Tibial nerve (tissue), 4 donors: ENCODE measurements around the gene ERFL. TPM values are rescaled to one million over a fixed set of nuclear protein-coding genes. Genes with fewer than 3 reads are reported as not detected.
"Not testable (repeated sequence)": the region's sequence is repeated elsewhere in the genome, so short reads cannot be mapped to it uniquely, and the experiment has no call there.

Source experiments
- DNase-seq, 2 donors: peaks; one replicate each; pipeline ENCODE4 v3.0.0-alpha.2; 2019; ENCODE audit warnings: low spot score in 2 of 2
- H3K27ac ChIP-seq, 4 donors: fragments of 200-600 bp; sonication (generic) in 3 of 4; one replicate each; pipeline ENCODE4 v1.5.1; 2017 to 2019; ENCODE audit warnings: mild to moderate bottlenecking in 1 of 4
- H3K27me3 ChIP-seq, 2 donors: fragments of 200-600 bp; sonication (generic) in 1 of 2; one replicate each; pipeline versions ENCODE4 v1.5.1 to v1.6.0; 2017 to 2019
- H3K36me3 ChIP-seq, 3 donors: fragments of 200-600 bp; sonication (generic); one replicate each; pipeline ENCODE4 v1.5.1; 2018 to 2019
- H3K4me1 ChIP-seq, 4 donors: fragments of 200-600 bp; sonication (generic) in 3 of 4; one replicate each; pipeline ENCODE4 v1.5.1; 2017 to 2019
- H3K4me3 ChIP-seq, 4 donors: fragments of 200-600 bp; sonication (generic) in 3 of 4; one replicate each; pipeline ENCODE4 v1.5.1; 2017 to 2019; ENCODE audit warnings: mild to moderate bottlenecking in 1 of 4, moderate library complexity in 1 of 4
- H3K9me3 ChIP-seq, 4 donors: fragments of 200-600 bp; sonication (generic) in 3 of 4; one replicate each; pipeline ENCODE4 v1.5.1; 2017 to 2019
- CTCF ChIP-seq, 5 experiments: fragments of 200-600 bp in 3 of 5; fragments of 450-650 bp in 2 of 5; sonication (generic) in 3 of 5; IDR thresholded peaks; one replicate each; pipeline ENCODE4 v1.5.1; 2016 to 2019; ENCODE audit warnings: antibody characterized with exemption in 5 of 5, mild to moderate bottlenecking in 3 of 5, moderate library complexity in 2 of 5
- EP300 ChIP-seq, 2 donors: sonication (generic); formaldehyde crosslinking; IDR thresholded peaks; one replicate each; pipeline ENCODE4 v1.6.1; 2017; ENCODE audit warnings: antibody characterized with exemption in 2 of 2, mild to moderate bottlenecking in 1 of 2
- POLR2A ChIP-seq, 2 donors: fragments of 450-650 bp; IDR thresholded peaks; one replicate each; pipeline ENCODE4 v1.6.1; 2017; ENCODE audit warnings: antibody characterized with exemption in 2 of 2, mild to moderate bottlenecking in 2 of 2, moderate library complexity in 2 of 2
- WGBS, 2 donors: methylation state at CpG; one replicate each; pipeline ENCODE4 v1.1.5; 2018; 5-methylcytosine and 5-hydroxymethylcytosine counted together
- total RNA-seq, 4 donors: library from RNA; depleted of rRNA; stranded (reverse); fragments of >200 nt; gene quantifications; one replicate each; pipeline ENCODE4 v1.1.0, GENCODE V29; 2016

Gene ERFL
- total RNA-seq, 4 donors from 2014 or later = 0.30 to 0.59 (median 0.42) TPM; not detected in 1

GRCh38 chr19:41877916-41878905 lies 50.0 kb downstream of the ERFL start:
- no peaks in the 10 kb centered on the region for H3K36me3 ChIP-seq
- WGBS, 2 donors = 65 to 66% methylated on average over 13 to 17 of the region's 17 CpGs
- peaks cover 0 to 9% (median 2%) of the 10 kb centered on the region in 4 donors for H3K4me1 ChIP-seq
- H3K9me3 ChIP-seq = no peaks in the 10 kb centered on the region
- peak overlapping the region in 1 of 4 donors; percentile 75 for H3K27ac ChIP-seq
- H3K4me3 ChIP-seq = peak overlapping the region in 1 of 4 donors; percentile 36
- no peak for TF ChIP-seq POLR2A (IDR thresholded peaks at IDR 0.05)
- TF ChIP-seq CTCF (IDR thresholded peaks at IDR 0.05) = no peak
- no peak for TF ChIP-seq EP300 (IDR thresholded peaks at IDR 0.05)
- H3K27me3 ChIP-seq = no peaks in the 10 kb centered on the region
- no peak for DNase-seq

GRCh38 chr19:41876847-41877832 lies 51.1 kb downstream of the ERFL start, which contains the start of gene CD79A:
Gene CD79A (plus strand): TSS chr19:41877279. CDS start chr19:41877305, 26 bp downstream.
- peak within 1 kb of the TSS in 1 of 4 donors; percentile 75 for H3K27ac ChIP-seq
- DNase-seq = no peak
- H3K4me1 ChIP-seq = peaks cover 0 to 10% (median 1%) of the 10 kb centered on the region in 4 donors
- H3K9me3 ChIP-seq = no peaks in the 10 kb centered on the region
- 49 to 68% methylated on average over 8 to 9 of the region's 9 CpGs for WGBS, 2 donors
- peaks cover 0 to 8% (median 0%) of the 10 kb centered on the region in 3 donors for H3K36me3 ChIP-seq
- no peaks in the 10 kb centered on the region for H3K27me3 ChIP-seq
- peak within 1 kb of the TSS in 1 of 4 donors; percentile 36 for H3K4me3 ChIP-seq
- TF ChIP-seq EP300 (IDR thresholded peaks at IDR 0.05) (no peak), POLR2A (IDR thresholded peaks at IDR 0.05) (no peak), CTCF (IDR thresholded peaks at IDR 0.05) (no peak)

GRCh38 chr19:41875973-41876372 lies 52.3 kb downstream of the ERFL start:
- WGBS, 2 donors = 81 to 82% methylated on average over 3 of the region's 3 CpGs
- H3K4me3 ChIP-seq, H3K27me3 ChIP-seq, H3K9me3 ChIP-seq, DNase-seq: not testable (repeated sequence)
- peaks cover 0 to 17% (median 1%) of the 10 kb centered on the region in 4 donors for H3K4me1 ChIP-seq
- peak overlapping the region in 1 of 4 donors; percentile 75 for H3K27ac ChIP-seq
- H3K36me3 ChIP-seq = peaks cover 0 to 20% (median 0%) of the 10 kb centered on the region in 3 donors

GRCh38 chr19:41872775-41873647 lies 55.2 kb downstream of the ERFL start:
- TF ChIP-seq CTCF (IDR thresholded peaks at IDR 0.05) (peak in 4 of 5 experiments; percentile 24 to 52 (median 37)), EP300 (IDR thresholded peaks at IDR 0.05) (no peak)

More at GRCh38 chr19:41872775-41873647, 55.2 kb downstream of the ERFL start:
- Histone ChIP-seq H3K36me3 (peaks cover 0 to 49% (median 8%) of the 10 kb centered on the region in 3 donors), H3K4me1 (peaks cover 0 to 18% (median 5%) of the 10 kb centered on the region in 4 donors), H3K27me3 (no peaks in the 10 kb centered on the region), H3K27ac (peak overlapping the region in 1 of 4 donors; percentile 4), H3K4me3 (no peak overlapping the region), H3K9me3 (no peaks in the 10 kb centered on the region)
- DNase-seq = no peak
- 53 to 59% methylated on average over 18 of the region's 18 CpGs for WGBS, 2 donors
